GM23338 (cell line): ENCODE data around the gene GNA12. TPM values are rescaled to one million over a fixed set of nuclear protein-coding genes. Genes with fewer than 3 reads are reported as not detected.

ENCODE experiments used
- ATAC-seq: fragments of 200-7000 bp; cut with Tn5 transposase; 3 replicates; pipeline ENCODE4 v1.9.1; 2020
- DNase-seq: peaks from one replicate; pipeline ENCODE4 v3.0.0-alpha.2; 2015; ENCODE audit warnings: low spot score
- H2AFZ ChIP-seq: fragments of 200-600 bp; sonication (generic); 2 replicates; pipeline ENCODE4 v1.8.0; 2016; ENCODE audit warnings: antibody characterized with exemption, mild to moderate bottlenecking, moderate library complexity
- H3F3A ChIP-seq: fragments of 200-600 bp; sonication (generic); replicated peaks from 2 replicates; pipeline ENCODE4 v1.8.0; 2017; ENCODE audit warnings: antibody characterized with exemption, mixed run types, low read depth
- H3K27ac ChIP-seq: fragments of 200-600 bp; sonication (generic); 2 replicates; pipeline ENCODE4 v1.6.1; 2016; ENCODE audit warnings: low read depth
- H3K27me3 ChIP-seq: fragments of 200-600 bp; sonication (generic); 2 replicates; pipeline ENCODE4 v1.8.0; 2016; ENCODE audit warnings: mild to moderate bottlenecking, mixed run types, moderate library complexity; ENCODE audit not compliant: insufficient read depth
- H3K36me3 ChIP-seq: fragments of 200-600 bp; sonication (generic); 2 replicates; pipeline ENCODE4 v1.8.0; 2016; ENCODE audit warnings: mild to moderate bottlenecking; ENCODE audit not compliant: insufficient read depth
- H3K4me1 ChIP-seq: fragments of 200-600 bp; sonication (generic); 2 replicates; pipeline ENCODE4 v1.8.0; 2016; ENCODE audit warnings: mild to moderate bottlenecking, moderate library complexity; ENCODE audit not compliant: insufficient read depth
- H3K4me2 ChIP-seq: fragments of 200-600 bp; sonication (generic); 2 replicates; pipeline ENCODE4 v1.7.1; 2017; ENCODE audit warnings: mixed run types
- H3K4me3 ChIP-seq: fragments of 200-600 bp; sonication (generic); 2 replicates; pipeline ENCODE4 v1.6.1; 2016; ENCODE audit warnings: mixed run types
- H3K79me2 ChIP-seq: fragments of 200-600 bp; sonication (generic); replicated peaks from 2 replicates; pipeline ENCODE4 v1.8.0; 2017; ENCODE audit warnings: mild to moderate bottlenecking; ENCODE audit not compliant: insufficient read depth
- H3K9me2 ChIP-seq: fragments of 200-600 bp; sonication (generic); 2 replicates; pipeline ENCODE4 v1.8.0; 2017; ENCODE audit not compliant: insufficient read depth
- H4K20me1 ChIP-seq: fragments of 200-600 bp; sonication (generic); replicated peaks from 2 replicates; pipeline ENCODE4 v1.8.0; 2017; ENCODE audit warnings: mild to moderate bottlenecking; ENCODE audit not compliant: insufficient read depth
- H3K27ac Mint-ChIP-seq: 2 replicates; pipeline ENCODE4 v1.8.0; 2020; ENCODE audit warnings: inconsistent platforms, mild to moderate bottlenecking, moderate library complexity, mixed read lengths
- H3K27me3 Mint-ChIP-seq: 3 replicates; pipeline ENCODE4 v1.8.0; 2022; ENCODE audit warnings: low read depth, mild to moderate bottlenecking, moderate library complexity, mixed read lengths, inconsistent platforms; ENCODE audit not compliant: insufficient read depth, poor library complexity
- H3K36me3 Mint-ChIP-seq: 3 replicates; pipeline ENCODE4 v1.8.0; 2021; ENCODE audit warnings: low read depth, mild to moderate bottlenecking, inconsistent platforms, moderate library complexity, mixed read lengths
- H3K4me1 Mint-ChIP-seq: 3 replicates; pipeline ENCODE4 v1.8.0; 2020; ENCODE audit warnings: mild to moderate bottlenecking, inconsistent platforms, mixed read lengths
- H3K4me3 Mint-ChIP-seq: 3 replicates; pipeline ENCODE4 v1.8.0; 2021; ENCODE audit warnings: moderate library complexity, mild to moderate bottlenecking, inconsistent platforms, mixed read lengths
- H3K9me3 Mint-ChIP-seq: 3 replicates; pipeline ENCODE4 v1.8.0; 2020; ENCODE audit warnings: moderate library complexity, mild to moderate bottlenecking, inconsistent platforms, mixed read lengths
- CREB1 ChIP-seq: fragments of 250-450 bp; sonication (Bioruptor Pico); IDR thresholded peaks from 2 replicates; pipeline ENCODE4 v1.5.0; 2020; ENCODE audit warnings: low read depth, mild to moderate bottlenecking, moderate library complexity
- EZH2 ChIP-seq: fragments of 200-600 bp; sonication (generic); IDR thresholded peaks from one replicate; pipeline ENCODE4 v1.8.0; 2017; ENCODE audit warnings: antibody characterized with exemption, mild to moderate bottlenecking, low read depth; ENCODE audit not compliant: unreplicated experiment
- REST ChIP-seq: IDR thresholded peaks from one replicate; pipeline ENCODE4 v1.6.1; 2018; ENCODE audit warnings: antibody characterized with exemption; ENCODE audit not compliant: unreplicated experiment
- STAT1 ChIP-seq: IDR thresholded peaks from one replicate; pipeline ENCODE4 v1.6.1; 2016; ENCODE audit warnings: antibody characterized with exemption; ENCODE audit not compliant: unreplicated experiment
- ZNF114 ChIP-seq: fragments of 250-450 bp; sonication (Bioruptor Pico); IDR thresholded peaks from 2 replicates; pipeline ENCODE4 v1.5.0; 2020; ENCODE audit warnings: mild to moderate bottlenecking, moderate library complexity
- polyA plus RNA-seq: library from polyadenylated mRNA; unstranded; fragments of >200 nt; fragmentation: Nextera tagmentation; extraction: Ambion mirVana; gene quantifications from 2 replicates; pipeline ENCODE4 v1.2.1, GENCODE V29; 2016
- total RNA-seq: library from RNA; depleted of rRNA; stranded (reverse); fragments of >200 nt; shearing (Covaris generic); gene quantifications from 2 replicates; pipeline ENCODE4 v1.2.3, GENCODE V29; 2014

GNA12 gene
- total and polyA plus RNA-seq, 2 experiments from 2014 or later: 24.0 to 87.7 TPM

- H3K9me2 ChIP-seq: no peaks in the 10 kb centered on the region
- peak overlapping the region; percentile 56 for H3K4me2 ChIP-seq
- H3K36me3 Mint-ChIP-seq: no peaks in the 10 kb centered on the region
- 0 out of 2 replicates have a peak overlapping the region, but pooled peaks have one; percentile 9 for H3K4me3 ChIP-seq
- H3K4me1 ChIP-seq: peaks cover 73% of the 10 kb centered on the region
- H3F3A ChIP-seq: no peaks in the 10 kb centered on the region
- peak; percentile 52 for DNase-seq
- peak; percentile 34 for ATAC-seq
- TF ChIP-seq REST (no peak), STAT1 (no peak), CREB1 (CRISPR knock-in tag) (no peak)
- H4K20me1 ChIP-seq: peaks cover 5% of the 10 kb centered on the region; the same call in 1 of the 2 replicates
- peaks cover 100% of the 10 kb centered on the region for H3K79me2 ChIP-seq
- H3K27me3 Mint-ChIP-seq: peaks cover 2% of the 10 kb centered on the region
- H3K27me3 ChIP-seq: no peaks in the 10 kb centered on the region
- H3K4me3 Mint-ChIP-seq: peak overlapping the region; percentile 31; the same call in 2 of the 3 replicates
- no peaks in the 10 kb centered on the region for H3K9me3 Mint-ChIP-seq
- peaks cover 78% of the 10 kb centered on the region for H3K4me1 Mint-ChIP-seq
- peak overlapping the region; percentile 61; the same call in 1 of the 2 replicates for H3K27ac ChIP-seq
- H2AFZ ChIP-seq: no peak overlapping the region
- peak overlapping the region; percentile 87 for H3K27ac Mint-ChIP-seq
- H3K36me3 ChIP-seq: no peaks in the 10 kb centered on the region
Measured at GRCh38 chr7:2802504-2803341, 41.4 kb downstream of the GNA12 start.

- ATAC-seq: no peak
- Mint-ChIP-seq H3K9me3 (no peaks in the 10 kb centered on the region), H3K4me1 (peaks cover 79% of the 10 kb centered on the region), H3K27ac (peak overlapping the region; percentile 87; the same call in 1 of the 2 replicates), H3K36me3 (no peaks in the 10 kb centered on the region), H3K4me3 (no peak overlapping the region), H3K27me3 (peaks cover 2% of the 10 kb centered on the region)
- H3K4me1 ChIP-seq: peaks cover 76% of the 10 kb centered on the region
- peak overlapping the region; percentile 61; the same call in 1 of the 2 replicates for H3K27ac ChIP-seq
- TF ChIP-seq EZH2 (no peak), ZNF114 (CRISPR knock-in tag) (no peak)
- H4K20me1 ChIP-seq: peaks cover 5% of the 10 kb centered on the region; the same call in 1 of the 2 replicates
- H3K9me2 ChIP-seq: no peaks in the 10 kb centered on the region
- H3K79me2 ChIP-seq: peaks cover 100% of the 10 kb centered on the region
- no peak overlapping the region for H3K4me3 ChIP-seq
- H3K36me3 ChIP-seq: no peaks in the 10 kb centered on the region
- H3F3A ChIP-seq: no peaks in the 10 kb centered on the region
- no peaks in the 10 kb centered on the region for H3K27me3 ChIP-seq
- DNase-seq: no peak
- no peak overlapping the region for H2AFZ ChIP-seq
- H3K4me2 ChIP-seq: peak overlapping the region; percentile 56
Measured at GRCh38 chr7:2802101-2802500, 42.0 kb downstream of the GNA12 start.
